Measurements from ENCODE around the gene FGF1.

DNA sequence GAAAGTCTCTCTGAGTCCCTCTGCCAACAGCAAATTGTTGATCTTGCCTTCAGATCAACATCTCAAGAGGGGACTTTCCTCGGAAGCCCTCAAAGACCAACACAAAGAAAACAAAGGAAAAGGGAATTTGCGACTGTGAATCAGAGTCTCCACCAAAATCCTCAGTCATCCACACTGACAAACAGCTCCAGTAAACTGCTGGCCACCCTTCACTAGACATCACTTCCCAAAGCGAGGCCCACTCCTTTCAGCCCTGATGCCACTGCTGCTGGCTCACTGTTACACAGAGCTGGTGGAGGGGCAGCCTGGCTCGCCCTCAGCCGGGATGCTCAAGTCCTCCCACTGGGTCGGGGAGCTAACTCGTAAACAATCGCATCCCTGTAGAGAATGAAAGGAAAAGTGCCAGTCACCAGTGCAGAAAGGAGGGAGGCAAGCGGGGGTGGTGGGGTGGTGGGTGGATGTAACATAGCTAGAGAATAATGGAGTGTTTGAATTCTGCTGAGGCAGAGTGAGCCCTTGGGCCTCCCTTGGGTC lies 1.3 kb downstream of the FGF1 start:
- TF ChIP-seq, protein P1, sequence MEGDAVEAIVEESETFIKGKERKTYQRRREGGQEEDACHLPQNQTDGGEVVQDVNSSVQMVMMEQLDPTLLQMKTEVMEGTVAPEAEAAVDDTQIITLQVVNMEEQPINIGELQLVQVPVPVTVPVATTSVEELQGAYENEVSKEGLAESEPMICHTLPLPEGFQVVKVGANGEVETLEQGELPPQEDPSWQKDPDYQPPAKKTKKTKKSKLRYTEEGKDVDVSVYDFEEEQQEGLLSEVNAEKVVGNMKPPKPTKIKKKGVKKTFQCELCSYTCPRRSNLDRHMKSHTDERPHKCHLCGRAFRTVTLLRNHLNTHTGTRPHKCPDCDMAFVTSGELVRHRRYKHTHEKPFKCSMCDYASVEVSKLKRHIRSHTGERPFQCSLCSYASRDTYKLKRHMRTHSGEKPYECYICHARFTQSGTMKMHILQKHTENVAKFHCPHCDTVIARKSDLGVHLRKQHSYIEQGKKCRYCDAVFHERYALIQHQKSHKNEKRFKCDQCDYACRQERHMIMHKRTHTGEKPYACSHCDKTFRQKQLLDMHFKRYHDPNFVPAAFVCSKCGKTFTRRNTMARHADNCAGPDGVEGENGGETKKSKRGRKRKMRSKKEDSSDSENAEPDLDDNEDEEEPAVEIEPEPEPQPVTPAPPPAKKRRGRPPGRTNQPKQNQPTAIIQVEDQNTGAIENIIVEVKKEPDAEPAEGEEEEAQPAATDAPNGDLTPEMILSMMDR (IDR thresholded peaks at IDR 0.05), result no peak
- no peak for TF ChIP-seq POLR2A (IDR thresholded peaks at IDR 0.05)
